Measurements from ENCODE around the gene MKRN2OS. TPM values are rescaled to one million over a fixed set of nuclear protein-coding genes. Genes with fewer than 3 reads are reported as not detected.
A peak's percentile ranks its signal among the peaks of the same experiment; 100 is the strongest.

Gene MKRN2OS
- total RNA-seq, 1 experiment from 2014 or later = 0.47 TPM

- Mint-ChIP-seq H3K36me3 (ENCODE audit: insufficient read depth, unreplicated experiment) (no peaks in the 10 kb centered on the region), H3K4me3 (ENCODE audit: unreplicated experiment) (no peak overlapping the region), H3K27ac (ENCODE audit: low read depth, unreplicated experiment) (no peak overlapping the region), H3K27me3 (ENCODE audit: insufficient read depth, unreplicated experiment) (no peaks in the 10 kb centered on the region), H3K4me1 (ENCODE audit: insufficient read depth, unreplicated experiment) (peaks cover 42% of the 10 kb centered on the region), H3K9me3 (ENCODE audit: unreplicated experiment) (no peaks in the 10 kb centered on the region)
- DNase-seq (ENCODE audit: unreplicated experiment) = no peak
- intact Hi-C loops (cut with micrococcal nuclease) = no loop called here
- BruUV-seq (replicated peaks) = no TSS peak
- no peak for TF ChIP-seq CTCF (IDR thresholded peaks at IDR 0.05; ENCODE audit: unreplicated experiment)
- POLR2A ChIA-PET = interaction anchor here (1.8 kb wide), 1 partner anchor 52 kb away, joined by 5 read pairs; no protein-coding TSS in a partner anchor
- CTCF ChIA-PET = interaction anchor here (0.6 to 1.2 kb wide), 3 partner anchors 29 to 262 kb away, joined by 3 to 5 read pairs (median 3); partner anchors contain the start of gene TSEN2
Measured at GRCh38 chr3:12560505-12561190, 15.3 kb upstream of the MKRN2OS start.

- H3K9me3 Mint-ChIP-seq (ENCODE audit: unreplicated experiment) = no peaks in the 10 kb centered on the region
- peak overlapping the region; percentile 73 for H3K4me3 Mint-ChIP-seq (ENCODE audit: unreplicated experiment)
- H3K27me3 Mint-ChIP-seq (ENCODE audit: insufficient read depth, unreplicated experiment) = no peaks in the 10 kb centered on the region
- H3K4me1 Mint-ChIP-seq (ENCODE audit: insufficient read depth, unreplicated experiment) = peaks cover 38% of the 10 kb centered on the region
- ChIA-PET CTCF (interaction anchor here (0.6 to 1.6 kb wide), 5 partner anchors 13 to 1389 kb away, joined by 3 to 4 read pairs (median 3); no protein-coding TSS in a partner anchor), POLR2A (interaction anchor here (1.8 to 6.7 kb wide), 5 partner anchors 15 to 282 kb away, joined by 5 to 77 read pairs (median 16); partner anchors contain the start of genes MKRN2OS, RAF1 and RPL32)
- no peak for DNase-seq (ENCODE audit: unreplicated experiment)
- H3K27ac Mint-ChIP-seq (ENCODE audit: low read depth, unreplicated experiment) = no peak overlapping the region
- no peaks in the 10 kb centered on the region for H3K36me3 Mint-ChIP-seq (ENCODE audit: insufficient read depth, unreplicated experiment)
- no TSS peak for BruUV-seq (replicated peaks)
- intact Hi-C loops (cut with micrococcal nuclease) = loop anchor here (5.0 kb wide), 2 partner anchors 52 to 103 kb away; partner anchors contain the start of gene RAF1
- TF ChIP-seq CTCF (IDR thresholded peaks at IDR 0.05; ENCODE audit: unreplicated experiment) = no peak
Measured at GRCh38 chr3:12559520-12559919, 14.2 kb upstream of the MKRN2OS start.

- BruUV-seq (replicated peaks) = no TSS peak
- DNase-seq (ENCODE audit: unreplicated experiment) = no peak
- CTCF ChIA-PET = interaction anchor here (0.6 to 1.7 kb wide), 9 partner anchors 12 to 903 kb away, joined by 3 to 6 read pairs (median 3); partner anchors contain the start of genes MKRN2OS and RPL32
- H3K27ac Mint-ChIP-seq (ENCODE audit: low read depth, unreplicated experiment) = peak overlapping the region; percentile 65
- H3K9me3 Mint-ChIP-seq (ENCODE audit: unreplicated experiment) = no peaks in the 10 kb centered on the region
- no peaks in the 10 kb centered on the region for H3K27me3 Mint-ChIP-seq (ENCODE audit: insufficient read depth, unreplicated experiment)
- no peak for TF ChIP-seq CTCF (IDR thresholded peaks at IDR 0.05; ENCODE audit: unreplicated experiment)
- intact Hi-C loops (cut with micrococcal nuclease) = loop anchor here (5.0 kb wide), 2 partner anchors 51 to 104 kb away; partner anchors contain the start of gene RAF1
- H3K4me1 Mint-ChIP-seq (ENCODE audit: insufficient read depth, unreplicated experiment) = peaks cover 37% of the 10 kb centered on the region
- POLR2A ChIA-PET = interaction anchor here (1.0 to 6.7 kb wide), 9 partner anchors 14 to 283 kb away, joined by 3 to 77 read pairs (median 16); partner anchors contain the start of genes MKRN2OS, RAF1, RPL32 and TSEN2
- H3K4me3 Mint-ChIP-seq (ENCODE audit: unreplicated experiment) = peak overlapping the region; percentile 73
- no peaks in the 10 kb centered on the region for H3K36me3 Mint-ChIP-seq (ENCODE audit: insufficient read depth, unreplicated experiment)
Measured at GRCh38 chr3:12558706-12559105, 13.4 kb upstream of the MKRN2OS start.

- TSS peak; percentile 40 for BruUV-seq (replicated peaks)
- ChIA-PET CTCF (interaction anchor here (0.8 to 1.7 kb wide), 2 partner anchors 11 to 284 kb away, joined by 3 to 6 read pairs; partner anchors contain the start of gene RPL32), POLR2A (interaction anchor here (0.6 to 6.7 kb wide), 21 partner anchors 10 to 840 kb away, joined by 3 to 77 read pairs (median 4); partner anchors contain the start of genes MKRN2OS, RAF1, RPL32 and TMEM40)
- TF ChIP-seq CTCF (IDR thresholded peaks at IDR 0.05; ENCODE audit: unreplicated experiment) = no peak
- Mint-ChIP-seq H3K9me3 (ENCODE audit: unreplicated experiment) (no peaks in the 10 kb centered on the region), H3K4me3 (ENCODE audit: unreplicated experiment) (peak overlapping the region; percentile 73), H3K36me3 (ENCODE audit: insufficient read depth, unreplicated experiment) (no peaks in the 10 kb centered on the region), H3K4me1 (ENCODE audit: insufficient read depth, unreplicated experiment) (peaks cover 37% of the 10 kb centered on the region), H3K27me3 (ENCODE audit: insufficient read depth, unreplicated experiment) (no peaks in the 10 kb centered on the region), H3K27ac (ENCODE audit: low read depth, unreplicated experiment) (peak overlapping the region; percentile 65)
- intact Hi-C loops (cut with micrococcal nuclease) = loop anchor here (2.0 to 5.0 kb wide), 3 partner anchors 50 to 105 kb away; partner anchors contain the start of genes RAF1 and TSEN2
- peak; percentile 58 for DNase-seq (ENCODE audit: unreplicated experiment)
Measured at GRCh38 chr3:12557473-12558100, 12.3 kb upstream of the MKRN2OS start.
